Muscle of arm (tissue), 12 donors: Measurements from ENCODE around the gene NPHS1. TPM values are rescaled to one million over a fixed set of nuclear protein-coding genes. Genes with fewer than 3 reads are reported as not detected.

ENCODE experiments used
- DNase-seq: peaks from one replicate; pipeline ENCODE4 v3.0.0-alpha.2; 2013
- polyA plus RNA-seq, 12 donors: library from polyadenylated mRNA; unstranded; fragments of 120-200 nt; gene quantifications; one replicate each; pipeline ENCODE4 v1.2.1, GENCODE V29; 2013; ENCODE audit not compliant: insufficient read length in 12 of 12

The NPHS1 gene
- polyA plus RNA-seq, 12 donors, result 0.06 to 0.97 (median 0.29) TPM; not detected in 3

DNA sequence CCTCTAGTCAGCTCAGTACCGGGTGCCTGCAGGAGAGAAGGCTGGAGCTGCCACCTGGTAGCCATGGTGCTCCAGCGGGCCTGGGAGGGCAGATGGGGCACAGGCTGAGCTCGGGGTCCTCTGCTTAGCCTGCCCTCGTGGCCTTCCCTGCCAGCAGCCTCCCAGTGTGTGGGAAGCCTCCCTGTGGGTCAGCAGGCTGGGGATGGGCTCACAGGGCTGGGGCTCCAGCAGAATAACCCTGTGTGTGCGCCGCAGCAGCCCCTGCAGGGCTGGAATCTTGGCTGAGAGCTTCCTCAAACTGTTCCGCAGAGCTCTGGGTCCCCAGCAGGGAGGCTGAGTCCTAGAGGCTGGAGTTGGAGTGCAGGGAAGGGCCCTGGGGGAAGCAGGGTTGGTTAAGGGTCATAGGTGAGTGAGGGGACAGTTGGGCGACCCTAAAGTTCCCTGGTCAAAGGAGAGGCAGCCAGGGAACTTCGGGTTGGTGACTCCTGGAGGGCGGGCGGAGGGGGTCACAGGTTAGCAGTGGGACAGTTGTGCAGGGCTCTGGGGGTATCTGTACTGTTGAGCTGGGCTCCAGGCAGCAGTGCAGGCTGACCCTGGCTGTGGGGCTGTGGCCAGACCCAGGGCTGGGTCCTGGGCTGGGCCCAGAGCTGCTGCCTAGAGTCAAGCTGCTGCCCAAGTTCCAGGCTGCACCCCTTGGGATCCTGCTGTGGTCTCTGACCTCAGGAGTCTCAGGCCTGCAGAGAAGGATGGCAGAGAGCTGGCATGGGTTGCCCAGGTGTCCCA is 62.9 kb downstream of the NPHS1 start:
- no peak for DNase-seq

DNA sequence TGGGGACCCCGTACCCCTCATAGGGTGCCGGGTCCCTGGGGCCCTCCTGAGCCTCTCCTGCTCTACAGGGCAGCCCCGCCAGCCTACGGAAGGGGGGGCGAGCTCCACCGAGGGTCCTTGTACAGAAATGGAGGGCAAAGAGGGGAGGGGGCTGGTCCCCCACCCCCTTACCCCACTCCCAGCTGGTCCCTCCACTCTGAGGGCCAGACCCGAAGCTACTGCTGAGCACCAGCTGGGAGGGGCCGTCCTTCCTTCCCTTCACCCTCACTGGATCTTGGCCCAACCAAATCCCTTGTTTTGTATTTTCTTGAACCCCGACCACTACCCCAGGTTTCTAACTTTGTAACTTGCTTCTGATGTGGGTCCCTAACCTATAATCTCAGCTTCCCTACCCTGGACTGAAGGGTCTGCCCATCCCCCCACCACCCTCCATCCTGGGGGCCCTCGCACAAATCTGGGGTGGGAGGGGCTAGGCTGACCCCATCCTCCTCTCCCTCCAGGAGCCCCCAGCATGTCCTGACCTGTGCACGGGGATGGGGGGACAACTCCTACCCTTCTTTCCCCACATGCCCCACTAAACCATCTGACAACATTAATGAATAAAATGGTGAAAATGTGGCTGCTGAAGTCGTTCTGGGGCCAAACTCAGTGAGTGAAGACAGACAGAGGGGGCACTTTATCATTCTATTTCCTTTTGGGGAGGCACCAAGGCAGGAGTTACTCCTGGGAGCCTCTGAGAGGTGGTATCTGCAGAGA is 63.9 kb downstream of the NPHS1 start:
- no peak for DNase-seq

GRCh38 chr19:35787227-35787799 is 65.0 kb downstream of the NPHS1 start:
- DNase-seq, result no peak

GRCh38 chr19:35786299-35787160 is 65.8 kb downstream of the NPHS1 start:
- DNase-seq, result no peak

DNA sequence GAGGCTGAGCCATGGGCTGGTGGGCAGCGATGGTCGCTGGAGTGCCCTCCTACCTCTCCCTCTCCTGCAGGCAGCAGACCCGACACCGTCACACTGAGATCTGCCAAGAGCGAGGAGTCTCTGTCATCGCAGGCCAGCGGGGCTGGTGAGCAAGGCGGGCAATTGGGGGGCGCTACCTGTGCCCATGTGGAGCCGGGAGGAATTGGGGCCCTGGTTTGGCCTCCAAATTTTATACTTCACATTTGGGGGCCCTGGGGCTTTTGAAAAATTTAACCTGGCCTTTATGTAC is 67.0 kb downstream of the NPHS1 start:
- DNase-seq, result no peak

DNA sequence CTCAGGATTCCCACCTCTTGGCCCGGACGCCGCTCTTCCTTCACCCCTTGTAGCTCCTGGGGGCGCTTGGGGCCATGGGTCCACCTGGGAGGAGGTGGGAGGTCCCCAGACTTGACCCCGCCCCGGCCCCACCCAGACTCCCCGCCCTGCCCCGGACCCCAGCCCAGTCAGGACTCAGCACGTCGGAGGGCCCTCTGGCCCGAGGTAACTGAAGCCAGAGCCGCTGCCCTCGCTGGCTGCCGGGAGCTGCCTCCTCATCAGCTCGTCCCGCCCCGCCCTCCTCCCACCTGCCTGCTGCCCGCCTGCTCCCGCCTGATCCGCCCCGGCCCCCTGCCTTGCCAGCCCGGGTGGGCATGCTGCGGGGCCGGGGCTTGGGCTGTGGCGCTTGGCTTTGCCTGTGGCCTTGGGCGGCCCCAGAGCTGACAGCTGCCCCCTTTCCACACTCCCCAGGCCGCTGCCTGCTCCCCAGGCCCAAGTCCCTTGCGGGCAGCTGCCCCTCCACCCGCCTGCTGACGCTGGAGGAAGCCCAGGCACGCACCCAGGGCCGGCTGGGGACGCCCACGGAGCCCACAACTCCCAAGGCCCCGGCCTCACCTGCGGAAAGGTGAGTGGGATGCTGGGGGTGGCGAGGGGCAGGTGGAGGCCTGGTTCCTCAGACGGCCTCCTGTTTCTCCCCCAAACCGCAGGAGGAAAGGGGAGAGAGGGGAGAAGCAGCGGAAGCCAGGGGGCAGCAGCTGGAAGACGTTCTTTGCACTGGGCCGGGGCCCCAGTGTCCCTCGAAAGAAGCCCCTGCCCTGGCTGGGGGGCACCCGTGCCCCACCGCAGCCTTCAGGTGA is 67.6 kb downstream of the NPHS1 start:
- DNase-seq, result no peak

DNA sequence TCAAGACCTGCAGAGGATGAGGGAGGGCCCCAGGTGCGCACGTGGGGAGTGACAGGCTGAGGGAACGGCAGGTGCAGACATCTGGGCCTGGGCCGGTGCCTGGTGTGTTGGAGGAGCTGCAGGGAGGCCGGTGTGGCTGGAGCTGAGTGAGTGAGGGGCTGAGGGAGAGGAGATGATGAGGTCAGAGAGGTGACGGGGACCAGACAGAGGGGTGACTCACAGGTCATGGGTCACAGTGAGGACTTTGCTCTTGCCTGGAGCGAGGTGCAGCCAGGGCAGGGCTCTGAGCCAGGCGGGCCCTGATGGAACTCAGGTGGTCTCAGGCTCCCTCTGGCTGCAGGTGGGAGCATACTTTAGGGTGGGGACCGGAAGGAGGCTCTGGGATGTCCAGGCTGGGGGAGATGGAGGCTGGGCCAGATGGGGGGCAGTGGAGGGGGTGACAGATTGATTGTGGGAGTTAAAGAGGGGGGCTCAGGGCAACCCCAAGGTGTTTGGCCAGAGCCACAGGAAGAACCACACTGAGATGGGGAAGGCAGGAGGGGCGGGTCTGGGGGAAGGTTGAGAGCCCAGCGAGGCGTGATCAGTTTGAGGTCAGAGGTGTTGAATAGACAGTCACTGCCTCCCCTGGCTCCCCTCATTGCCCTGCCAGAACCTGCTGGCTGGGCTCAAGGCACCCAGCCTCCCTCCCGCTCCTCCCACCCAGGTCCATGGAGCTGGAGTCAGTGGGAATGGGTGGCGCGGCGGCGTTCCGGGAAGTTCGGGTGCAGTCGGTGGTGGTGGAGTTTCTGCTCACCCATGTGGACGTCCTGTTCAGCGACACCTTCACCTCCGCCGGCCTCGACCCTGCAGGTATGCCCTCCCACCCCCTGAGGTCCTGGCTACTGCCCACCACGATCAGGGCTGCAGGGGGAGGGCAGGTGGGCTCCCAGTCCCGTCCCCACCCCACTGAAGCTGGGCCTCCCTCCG is 68.6 kb downstream of the NPHS1 start:
- no peak for DNase-seq

DNA sequence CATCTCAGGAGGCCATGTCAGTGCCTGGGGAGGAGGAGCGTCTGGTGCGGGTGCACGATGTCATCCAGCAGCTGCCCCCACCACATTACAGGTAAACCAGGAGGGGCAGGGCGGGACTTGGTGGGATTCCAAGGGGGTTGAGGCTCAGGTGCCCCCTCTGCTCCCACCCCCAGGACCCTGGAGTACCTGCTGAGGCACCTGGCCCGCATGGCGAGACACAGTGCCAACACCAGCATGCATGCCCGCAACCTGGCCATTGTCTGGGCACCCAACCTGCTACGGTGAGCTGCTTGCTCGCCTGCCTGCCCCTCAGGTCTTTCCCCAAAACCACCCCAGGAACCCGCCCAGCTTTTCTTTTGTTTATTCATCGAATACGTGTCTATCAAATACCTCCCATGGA is 69.7 kb downstream of the NPHS1 start:
- no peak for DNase-seq

DNA sequence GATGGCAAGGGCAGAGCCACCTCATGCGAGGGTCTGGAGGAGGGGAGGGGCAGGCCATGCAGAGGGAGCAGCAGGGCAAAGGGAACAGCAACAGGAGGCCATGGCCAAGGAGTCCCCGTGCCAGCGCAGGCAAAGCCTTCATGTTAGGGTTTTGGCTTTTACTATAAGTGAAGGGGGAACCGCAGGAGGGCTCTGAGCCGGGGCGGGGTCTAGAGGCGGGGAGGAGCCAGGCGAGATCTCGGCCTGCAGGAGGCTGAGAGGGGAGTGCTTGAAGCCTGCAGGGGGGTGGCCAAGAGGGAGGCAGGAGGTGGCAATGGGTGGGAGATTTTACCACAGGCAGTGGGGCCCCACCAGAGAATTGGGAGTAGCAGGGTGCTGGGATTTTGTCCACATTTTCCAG is 70.7 kb downstream of the NPHS1 start:
- no peak for DNase-seq

DNA sequence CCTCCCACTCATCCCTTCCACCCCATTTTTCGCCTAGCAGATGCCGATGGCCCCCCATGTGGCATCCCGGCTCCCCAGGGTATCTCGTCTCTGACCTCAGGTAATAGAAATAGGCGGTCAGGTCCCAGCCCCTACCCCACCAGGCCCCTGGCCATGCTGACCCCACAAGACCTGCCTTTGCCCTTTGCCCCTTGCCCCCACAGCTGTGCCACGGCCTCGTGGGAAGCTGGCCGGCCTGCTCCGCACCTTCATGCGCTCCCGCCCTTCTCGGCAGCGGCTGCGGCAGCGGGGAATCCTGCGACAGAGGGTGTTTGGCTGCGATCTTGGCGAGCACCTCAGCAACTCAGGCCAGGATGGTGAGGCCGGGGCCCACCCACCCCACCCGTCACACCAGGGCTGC is 71.6 kb downstream of the NPHS1 start:
- no peak for DNase-seq

GRCh38 chr19:35780058-35780457 is 72.2 kb downstream of the NPHS1 start:
- DNase-seq, result no peak

DNA sequence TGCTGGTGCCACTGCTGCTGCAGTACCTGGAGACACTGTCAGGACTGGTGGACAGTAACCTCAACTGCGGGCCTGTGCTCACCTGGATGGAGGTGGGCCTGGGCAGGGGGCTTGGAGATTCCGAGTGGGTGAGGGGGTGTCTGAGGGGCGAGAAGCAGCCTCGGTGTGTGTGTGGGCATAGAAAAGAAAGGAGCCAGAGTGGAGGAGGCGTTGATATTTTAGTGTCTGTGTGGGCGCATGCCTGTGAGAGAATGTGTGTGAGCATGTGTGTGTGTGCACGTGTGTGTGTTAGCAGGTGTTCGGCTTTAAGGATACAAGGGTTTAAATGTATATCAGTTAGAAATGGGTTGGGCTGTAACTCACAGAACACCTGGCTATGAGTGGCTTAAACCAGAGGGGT is 73.3 kb downstream of the NPHS1 start:
- DNase-seq, result no peak

DNA sequence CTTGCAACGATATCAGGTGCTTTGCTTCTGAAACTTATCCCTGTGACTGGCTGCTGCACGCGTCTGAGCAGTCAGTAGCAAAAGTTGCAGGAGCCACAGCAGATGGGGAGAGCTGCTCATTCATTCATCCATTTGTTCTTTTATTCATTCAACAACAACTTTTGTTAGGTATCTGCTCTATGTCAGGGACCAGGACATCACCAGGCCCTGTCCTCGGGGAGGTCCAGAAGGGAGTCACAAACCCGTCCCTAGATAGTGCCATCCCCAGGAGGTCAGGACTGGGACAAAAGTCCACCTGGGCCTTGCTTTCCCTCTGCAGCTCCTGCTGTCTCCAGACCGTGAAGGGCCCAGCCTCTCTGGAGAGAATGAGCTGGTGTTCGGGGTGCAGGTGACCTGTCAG is 74.3 kb downstream of the NPHS1 start:
- DNase-seq, result no peak

- DNase-seq, result no peak
Observed at GRCh38 chr19:35777086-35777841, 75.0 kb downstream of the NPHS1 start.

DNA sequence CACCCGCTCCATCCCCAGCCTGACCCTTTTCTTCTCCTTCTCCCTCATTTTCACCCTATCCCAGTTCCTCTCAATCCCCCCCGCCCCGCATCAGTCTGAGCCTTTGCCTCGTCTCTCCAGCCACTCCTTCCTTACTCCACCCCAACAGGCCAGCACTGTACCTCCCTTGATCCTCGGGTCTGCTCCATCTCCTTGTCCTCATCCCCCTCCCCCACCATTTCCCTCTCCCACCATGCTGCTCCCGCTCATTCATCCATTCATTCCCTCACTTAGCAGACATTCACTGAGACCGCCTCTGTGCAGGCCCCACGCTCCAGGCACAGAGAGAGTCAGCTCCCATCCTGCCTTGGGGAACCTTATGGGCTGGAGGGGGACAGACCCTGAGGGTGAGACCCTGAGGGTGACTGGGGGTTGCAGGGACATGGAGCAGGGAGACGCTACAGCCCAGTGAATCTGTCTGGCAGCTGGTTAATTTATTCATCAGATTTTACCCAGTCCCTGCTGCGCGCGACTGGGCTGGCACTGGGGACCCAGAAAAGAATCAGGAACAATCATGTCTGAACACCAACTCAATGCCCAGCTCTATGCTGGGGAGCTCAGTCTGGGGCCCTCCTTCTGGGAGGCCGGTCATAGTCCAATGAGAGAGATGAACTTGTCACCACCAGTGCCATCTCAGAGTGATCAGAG is 76.1 kb downstream of the NPHS1 start:
- no peak for DNase-seq
